HepG2 (cell line): ENCODE results near the gene SLIRP. TPM values are rescaled to one million over a fixed set of nuclear protein-coding genes. Genes with fewer than 3 reads are reported as not detected.

Source experiments
- ATAC-seq: fragments of 200-7000 bp; cut with Tn5 transposase; 3 replicates; pipeline ENCODE4 v1.9.1; 2020; ENCODE audit warnings: mild to moderate bottlenecking, moderate library complexity
- BruUV-seq: library from RNA; stranded (reverse); fragments of 400-500 nt; replicated peaks from 2 replicates; lab custom pipeline; 2021; lab: Mats Ljungman, UMichigan
- CTCF ChIA-PET: fragments of 300-600 bp; formaldehyde crosslinking; extraction: SDS; loops from one replicate; lab custom pipeline; 2021; ENCODE audit warnings: low total read pairs, inconsistent platforms, low intra/inter-chr PET ratio; lab: Yijun Ruan, JAX
- POLR2A ChIA-PET: fragments of 350-600 bp; sonication (Branson Sonifier 250); formaldehyde crosslinking; loops from one replicate; lab custom pipeline; 2020; ENCODE audit warnings: antibody characterized with exemption, inconsistent platforms; lab: Yijun Ruan, JAX
- DNase-seq: peaks from one replicate; pipeline ENCODE4 v3.0.0-alpha.2; 2015; ENCODE audit warnings: low spot score
- FAIRE-seq: peaks from 3 replicates; lab custom pipeline; 2011; peaks lifted over from hg19 to GRCh38; lab: Jason Lieb, UNC
- H2AFZ ChIP-seq: one replicate; pipeline ENCODE4 v1.6.1; 2011; ENCODE audit warnings: low read length, inconsistent platforms
- H3K27ac ChIP-seq: fragments of 300-600 bp; 3 replicates; pipeline ENCODE4 v1.8.0; 2011; ENCODE audit warnings: mixed run types, mild to moderate bottlenecking, mixed read lengths, low read length, inconsistent platforms; ENCODE audit not compliant: insufficient read depth; ENCODE audit errors: extremely low read length
- H3K27me3 ChIP-seq, 2 experiments: fragments of 200-600 bp in 1 of 2; 2 replicates in 1 of 2; 3 replicates in 1 of 2; pipeline versions ENCODE4 v1.6.0 to v1.8.0; 2011; ENCODE audit warnings: low read length in 2 of 2, mild to moderate bottlenecking in 2 of 2, moderate library complexity in 2 of 2, inconsistent platforms in 1 of 2; ENCODE audit not compliant: insufficient read depth in 2 of 2, control insufficient read depth in 1 of 2
- H3K36me3 ChIP-seq, 2 experiments: fragments of 200-600 bp in 1 of 2; replicated peaks in 1 of 2; 2 replicates in 1 of 2; 3 replicates in 1 of 2; pipeline versions ENCODE4 v1.5.1 to v1.8.0; 2011; ENCODE audit warnings: low read length in 2 of 2, inconsistent platforms in 1 of 2; ENCODE audit not compliant: insufficient read depth in 2 of 2, control insufficient read depth in 1 of 2
- H3K4me1 ChIP-seq: 2 replicates; pipeline ENCODE4 v1.5.1; 2012; ENCODE audit warnings: low read length, inconsistent platforms; ENCODE audit not compliant: insufficient read depth
- H3K4me2 ChIP-seq: 2 replicates; pipeline ENCODE4 v1.6.0; 2011; ENCODE audit warnings: low read depth, low read length, inconsistent platforms
- H3K4me3 ChIP-seq, 3 experiments: fragments of 200-600 bp in 1 of 3; sonication (generic), shearing (Covaris generic) in 1 of 3; replicated peaks in 1 of 3; 2 replicates each; pipeline ENCODE4 v1.5.1; 2011 to 2016; ENCODE audit warnings: low read length in 3 of 3, inconsistent platforms in 2 of 3, low read depth in 2 of 3, mild to moderate bottlenecking in 2 of 3, control low read depth in 1 of 3, mixed read lengths in 1 of 3; ENCODE audit not compliant: insufficient read depth in 1 of 3
- H3K79me2 ChIP-seq: one replicate; pipeline ENCODE4 v1.6.1; 2011; ENCODE audit warnings: low read length, inconsistent platforms; ENCODE audit not compliant: insufficient read depth
- H3K9ac ChIP-seq: 2 replicates; pipeline ENCODE4 v1.6.0; 2011; ENCODE audit warnings: mild to moderate bottlenecking, low read depth, low read length, inconsistent platforms; ENCODE audit not compliant: insufficient read depth
- H3K9me3 ChIP-seq: 2 replicates; pipeline ENCODE4 v1.5.1; 2012; ENCODE audit warnings: mild to moderate bottlenecking, low read length
- H4K20me1 ChIP-seq: 2 replicates; pipeline ENCODE4 v1.6.0; 2011; ENCODE audit warnings: inconsistent platforms, mild to moderate bottlenecking, low read length, moderate library complexity; ENCODE audit not compliant: insufficient read depth
- FOXO1 ChIP-seq: sonication (generic); formaldehyde crosslinking; IDR thresholded peaks from 2 replicates; pipeline ENCODE4 v1.4.0; 2020; ENCODE audit warnings: missing genetic modification reagents
- HOXA5 ChIP-seq: sonication (generic); formaldehyde crosslinking; IDR thresholded peaks from 2 replicates; pipeline ENCODE4 v1.4.0; 2020; ENCODE audit warnings: missing genetic modification reagents
- NPAS2 ChIP-seq: sonication (generic); formaldehyde crosslinking; IDR thresholded peaks from 2 replicates; pipeline ENCODE4 v1.8.0; 2022; ENCODE audit warnings: mild to moderate bottlenecking, missing genetic modification reagents, borderline replicate concordance
- SAP130 ChIP-seq: IDR thresholded peaks from 2 replicates; pipeline ENCODE4 v1.6.1; 2016; ENCODE audit warnings: low read depth
- ZNF251 ChIP-seq: sonication (generic); formaldehyde crosslinking; IDR thresholded peaks from 2 replicates; pipeline ENCODE4 v1.9.0; 2021; ENCODE audit warnings: mild to moderate bottlenecking, missing genetic modification reagents
- ZNF75D ChIP-seq: sonication (generic); formaldehyde crosslinking; IDR thresholded peaks from 2 replicates; pipeline ENCODE4 v1.8.1; 2023; ENCODE audit warnings: missing genetic modification reagents, mild to moderate bottlenecking, borderline replicate concordance
- ZNF761 ChIP-seq: sonication (generic); formaldehyde crosslinking; conservative IDR thresholded peaks from 2 replicates; pipeline ENCODE4 v1.4.0; 2020; ENCODE audit warnings: mild to moderate bottlenecking, missing genetic modification reagents
- WGBS: methylation state at CpG from one replicate; pipeline ENCODE4 v1.1.6; 2017; ENCODE audit warnings: low lambda C conversion rate; 5-methylcytosine and 5-hydroxymethylcytosine counted together
- in situ Hi-C: cut with HindIII; loops from 2 replicates; pipeline ENCODE4 v1.10.0; 2017; ENCODE audit warnings: low pct_unique_long_range_greater_than_20kb; ENCODE audit not compliant: extremely low pct_ligation_motif_present
- intact Hi-C: fragments of 100-400 bp; cut with micrococcal nuclease; formaldehyde crosslinking; loops from one replicate; pipeline ENCODE4 v1.10.0; 2022; ENCODE audit not compliant: unreplicated experiment
- polyA plus RNA-seq, 8 experiments: library from polyadenylated mRNA; depleted of rRNA in 3 of 8; stranded (reverse) in 7 of 8; unstranded in 1 of 8; fragments of >200 nt; fragmentation: Illumina TruSeq in 4 of 8; extraction: Trizol in 4 of 8; gene quantifications; 2 replicates each; pipeline versions ENCODE4 v1.2.1 to v1.2.3, GENCODE V29; 2011 to 2016; ENCODE audit warnings: low read depth in 4 of 8, missing spikeins in 1 of 8, mixed read lengths in 1 of 8; ENCODE audit not compliant: insufficient read depth in 1 of 8
- total RNA-seq, 5 experiments: library from RNA; depleted of rRNA; stranded (reverse); fragments of >200 nt; fragmentation: Illumina TruSeq; extraction: Trizol; gene quantifications; 2 replicates each; pipeline ENCODE4 v1.2.3, GENCODE V29; 2016; ENCODE audit warnings: low read depth in 1 of 5
- TF ChIP-seq, protein P1 (sequence below): sonication (generic); formaldehyde crosslinking; IDR thresholded peaks from one replicate; pipeline ENCODE4 v1.5.1; 2020; ENCODE audit warnings: mild to moderate bottlenecking, missing genetic modification reagents; ENCODE audit errors: not compliant biosample characterization
- TF ChIP-seq, protein P2 (sequence below): sonication (generic); formaldehyde crosslinking; IDR thresholded peaks from 2 replicates; pipeline ENCODE4 v1.4.0; 2020; ENCODE audit warnings: mild to moderate bottlenecking, low read depth, missing genetic modification reagents
- TF ChIP-seq, protein P3 (sequence below): sonication (generic); formaldehyde crosslinking; IDR thresholded peaks from 2 replicates; pipeline ENCODE4 v1.4.0; 2020; ENCODE audit warnings: missing genetic modification reagents

The SLIRP gene
- total and polyA plus RNA-seq, 2 of the 13 experiments (the other 11 are each of a cell fraction or from before 2014, with no cell fraction given) = 281 to 548 TPM

DNA sequence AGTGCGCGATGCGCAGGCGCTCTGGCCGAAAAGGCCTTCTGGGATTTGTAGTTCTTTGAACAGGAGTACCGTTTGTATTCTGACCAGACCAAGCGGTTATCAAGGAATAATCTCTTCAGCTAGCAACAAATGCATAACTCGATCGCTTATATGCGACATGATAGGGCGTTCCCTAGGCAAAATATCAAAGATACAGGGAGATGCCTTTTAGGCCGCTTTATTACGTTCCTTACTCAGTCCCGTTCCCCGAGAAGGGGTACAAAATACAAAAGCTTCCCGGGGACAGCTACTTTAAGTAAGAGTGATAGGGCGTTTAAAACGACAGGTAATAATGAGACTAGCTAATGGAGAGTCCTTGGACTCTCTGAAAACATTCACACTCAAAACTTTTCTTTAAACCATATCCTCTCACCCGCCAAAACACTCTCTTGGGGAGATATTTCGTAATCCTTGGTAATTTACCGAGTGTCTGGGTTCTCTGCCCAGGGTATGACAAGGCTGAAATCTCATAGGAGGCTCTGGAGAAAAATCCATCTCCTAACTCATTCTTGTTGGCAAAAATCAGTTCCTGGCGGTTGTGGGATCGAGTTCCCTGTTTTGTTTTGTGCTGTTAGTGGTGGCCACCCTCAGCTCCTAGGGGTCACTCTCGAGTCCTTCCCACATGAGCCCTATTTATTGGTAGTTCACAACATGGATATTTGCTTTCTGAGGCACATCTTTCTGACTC, 53.5 kb downstream of the SLIRP start (continued):
- TF ChIP-seq, protein P1, sequence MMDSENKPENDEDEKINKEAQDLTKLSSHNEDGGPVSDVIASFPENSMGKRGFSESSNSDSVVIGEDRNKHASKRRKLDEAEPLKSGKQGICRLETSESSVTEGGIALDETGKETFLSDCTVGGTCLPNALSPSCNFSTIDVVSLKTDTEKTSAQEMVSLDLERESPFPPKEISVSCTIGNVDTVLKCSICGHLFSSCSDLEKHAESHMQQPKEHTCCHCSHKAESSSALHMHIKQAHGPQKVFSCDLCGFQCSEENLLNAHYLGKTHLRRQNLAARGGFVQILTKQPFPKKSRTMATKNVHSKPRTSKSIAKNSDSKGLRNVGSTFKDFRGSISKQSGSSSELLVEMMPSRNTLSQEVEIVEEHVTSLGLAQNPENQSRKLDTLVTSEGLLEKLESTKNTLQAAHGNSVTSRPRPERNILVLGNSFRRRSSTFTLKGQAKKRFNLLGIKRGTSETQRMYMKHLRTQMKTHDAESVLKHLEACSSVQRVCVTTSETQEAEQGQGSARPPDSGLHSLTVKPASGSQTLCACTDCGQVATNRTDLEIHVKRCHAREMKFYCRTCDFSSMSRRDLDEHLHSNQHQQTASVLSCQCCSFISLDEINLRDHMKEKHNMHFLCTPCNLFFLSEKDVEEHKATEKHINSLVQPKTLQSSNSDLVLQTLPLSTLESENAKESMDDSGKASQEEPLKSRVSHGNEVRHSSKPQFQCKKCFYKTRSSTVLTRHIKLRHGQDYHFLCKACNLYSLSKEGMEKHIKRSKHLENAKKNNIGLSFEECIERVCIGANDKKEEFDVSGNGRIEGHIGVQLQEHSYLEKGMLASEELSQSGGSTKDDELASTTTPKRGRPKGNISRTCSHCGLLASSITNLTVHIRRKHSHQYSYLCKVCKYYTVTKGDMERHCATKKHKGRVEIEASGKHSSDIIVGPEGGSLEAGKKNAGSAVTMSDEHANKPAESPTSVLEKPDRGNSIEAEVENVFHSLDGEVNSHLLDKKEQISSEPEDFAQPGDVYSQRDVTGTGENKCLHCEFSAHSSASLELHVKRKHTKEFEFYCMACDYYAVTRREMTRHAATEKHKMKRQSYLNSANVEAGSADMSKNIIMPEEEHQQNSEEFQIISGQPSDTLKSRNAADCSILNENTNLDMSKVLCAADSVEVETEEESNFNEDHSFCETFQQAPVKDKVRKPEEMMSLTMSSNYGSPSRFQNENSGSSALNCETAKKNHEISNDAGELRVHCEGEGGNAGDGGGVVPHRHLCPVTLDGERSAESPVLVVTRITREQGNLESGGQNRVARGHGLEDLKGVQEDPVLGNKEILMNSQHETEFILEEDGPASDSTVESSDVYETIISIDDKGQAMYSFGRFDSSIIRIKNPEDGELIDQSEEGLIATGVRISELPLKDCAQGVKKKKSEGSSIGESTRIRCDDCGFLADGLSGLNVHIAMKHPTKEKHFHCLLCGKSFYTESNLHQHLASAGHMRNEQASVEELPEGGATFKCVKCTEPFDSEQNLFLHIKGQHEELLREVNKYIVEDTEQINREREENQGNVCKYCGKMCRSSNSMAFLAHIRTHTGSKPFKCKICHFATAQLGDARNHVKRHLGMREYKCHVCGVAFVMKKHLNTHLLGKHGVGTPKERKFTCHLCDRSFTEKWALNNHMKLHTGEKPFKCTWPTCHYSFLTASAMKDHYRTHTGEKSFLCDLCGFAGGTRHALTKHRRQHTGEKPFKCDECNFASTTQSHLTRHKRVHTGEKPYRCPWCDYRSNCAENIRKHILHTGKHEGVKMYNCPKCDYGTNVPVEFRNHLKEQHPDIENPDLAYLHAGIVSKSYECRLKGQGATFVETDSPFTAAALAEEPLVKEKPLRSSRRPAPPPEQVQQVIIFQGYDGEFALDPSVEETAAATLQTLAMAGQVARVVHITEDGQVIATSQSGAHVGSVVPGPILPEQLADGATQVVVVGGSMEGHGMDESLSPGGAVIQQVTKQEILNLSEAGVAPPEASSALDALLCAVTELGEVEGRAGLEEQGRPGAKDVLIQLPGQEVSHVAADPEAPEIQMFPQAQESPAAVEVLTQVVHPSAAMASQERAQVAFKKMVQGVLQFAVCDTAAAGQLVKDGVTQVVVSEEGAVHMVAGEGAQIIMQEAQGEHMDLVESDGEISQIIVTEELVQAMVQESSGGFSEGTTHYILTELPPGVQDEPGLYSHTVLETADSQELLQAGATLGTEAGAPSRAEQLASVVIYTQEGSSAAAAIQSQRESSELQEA = no peak
- TF ChIP-seq SAP130 (CRISPR knock-in tag) = peak; percentile 42; the same call in 1 of the 2 replicates

DNA sequence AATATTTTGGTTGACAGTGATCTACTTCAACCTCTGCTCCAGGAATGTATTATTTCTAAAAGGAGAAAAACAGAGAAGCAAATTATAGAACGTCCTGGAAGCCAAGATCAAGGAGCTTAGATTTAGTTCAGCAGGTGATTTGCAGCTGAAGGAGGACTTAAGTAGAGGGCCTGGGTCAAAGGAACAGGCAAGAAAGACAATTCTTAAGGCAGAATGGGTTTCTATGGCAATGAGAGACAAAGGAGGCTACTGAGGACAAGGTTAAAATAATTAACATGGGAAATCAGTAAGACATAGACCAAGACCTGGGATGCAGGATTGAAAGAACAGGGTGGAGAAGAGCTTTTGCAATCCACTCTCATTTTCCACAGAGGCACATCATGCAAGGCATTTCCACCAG, 55.4 kb downstream of the SLIRP start:
- intact Hi-C loops = no loop called here
- CTCF ChIA-PET = no interaction called here
- TF ChIP-seq, protein P2, sequence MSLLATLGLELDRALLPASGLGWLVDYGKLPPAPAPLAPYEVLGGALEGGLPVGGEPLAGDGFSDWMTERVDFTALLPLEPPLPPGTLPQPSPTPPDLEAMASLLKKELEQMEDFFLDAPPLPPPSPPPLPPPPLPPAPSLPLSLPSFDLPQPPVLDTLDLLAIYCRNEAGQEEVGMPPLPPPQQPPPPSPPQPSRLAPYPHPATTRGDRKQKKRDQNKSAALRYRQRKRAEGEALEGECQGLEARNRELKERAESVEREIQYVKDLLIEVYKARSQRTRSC (CRISPR knock-in tag) = no peak
- TF ChIP-seq, protein P3, sequence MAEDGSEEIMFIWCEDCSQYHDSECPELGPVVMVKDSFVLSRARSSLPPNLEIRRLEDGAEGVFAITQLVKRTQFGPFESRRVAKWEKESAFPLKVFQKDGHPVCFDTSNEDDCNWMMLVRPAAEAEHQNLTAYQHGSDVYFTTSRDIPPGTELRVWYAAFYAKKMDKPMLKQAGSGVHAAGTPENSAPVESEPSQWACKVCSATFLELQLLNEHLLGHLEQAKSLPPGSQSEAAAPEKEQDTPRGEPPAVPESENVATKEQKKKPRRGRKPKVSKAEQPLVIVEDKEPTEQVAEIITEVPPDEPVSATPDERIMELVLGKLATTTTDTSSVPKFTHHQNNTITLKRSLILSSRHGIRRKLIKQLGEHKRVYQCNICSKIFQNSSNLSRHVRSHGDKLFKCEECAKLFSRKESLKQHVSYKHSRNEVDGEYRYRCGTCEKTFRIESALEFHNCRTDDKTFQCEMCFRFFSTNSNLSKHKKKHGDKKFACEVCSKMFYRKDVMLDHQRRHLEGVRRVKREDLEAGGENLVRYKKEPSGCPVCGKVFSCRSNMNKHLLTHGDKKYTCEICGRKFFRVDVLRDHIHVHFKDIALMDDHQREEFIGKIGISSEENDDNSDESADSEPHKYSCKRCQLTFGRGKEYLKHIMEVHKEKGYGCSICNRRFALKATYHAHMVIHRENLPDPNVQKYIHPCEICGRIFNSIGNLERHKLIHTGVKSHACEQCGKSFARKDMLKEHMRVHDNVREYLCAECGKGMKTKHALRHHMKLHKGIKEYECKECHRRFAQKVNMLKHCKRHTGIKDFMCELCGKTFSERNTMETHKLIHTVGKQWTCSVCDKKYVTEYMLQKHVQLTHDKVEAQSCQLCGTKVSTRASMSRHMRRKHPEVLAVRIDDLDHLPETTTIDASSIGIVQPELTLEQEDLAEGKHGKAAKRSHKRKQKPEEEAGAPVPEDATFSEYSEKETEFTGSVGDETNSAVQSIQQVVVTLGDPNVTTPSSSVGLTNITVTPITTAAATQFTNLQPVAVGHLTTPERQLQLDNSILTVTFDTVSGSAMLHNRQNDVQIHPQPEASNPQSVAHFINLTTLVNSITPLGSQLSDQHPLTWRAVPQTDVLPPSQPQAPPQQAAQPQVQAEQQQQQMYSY = no peak
- TF ChIP-seq HOXA5 (CRISPR knock-in tag) (no peak), FOXO1 (CRISPR knock-in tag) (no peak), ZNF251 (CRISPR knock-in tag) (no peak), ZNF75D (CRISPR knock-in tag) (no peak), ZNF761 (no peak), NPAS2 (no peak)

More for the DNA sequence above, 55.4 kb downstream of the SLIRP start:
- no peak overlapping the region for H3K9ac ChIP-seq
- no TSS peak for BruUV-seq
- no peak overlapping the region for H3K4me2 ChIP-seq
- no peak for DNase-seq
- H3K36me3 ChIP-seq = no peaks in the 10 kb centered on the region
- no peak overlapping the region for H3K4me3 ChIP-seq
- no peak for ATAC-seq
- no peaks in the 10 kb centered on the region for H3K9me3 ChIP-seq
- peaks cover 25% of the 10 kb centered on the region for H3K79me2 ChIP-seq
- FAIRE-seq = no peak
- POLR2A ChIA-PET = no interaction called here
- H3K27ac ChIP-seq = no peak overlapping the region
- in situ Hi-C loops = loop anchor here (5.0 kb wide), 1 partner anchor 54 kb away; no protein-coding TSS in a partner anchor
- WGBS = 7% methylated on average over 1 of the region's 1 CpG
- H4K20me1 ChIP-seq = peaks cover 16% of the 10 kb centered on the region
- peaks cover 17% of the 10 kb centered on the region for H3K4me1 ChIP-seq
- no peak overlapping the region for H2AFZ ChIP-seq
- no peaks in the 10 kb centered on the region; a peak in 1 of 5 replicates for H3K27me3 ChIP-seq
